Aorta (tissue), 5 donors: ENCODE measurements around the gene SAMD4A. TPM values are rescaled to one million over a fixed set of nuclear protein-coding genes. Genes with fewer than 3 reads are reported as not detected.

ENCODE experiments used
- ATAC-seq: fragments of 200-7000 bp; cut with Tn5 transposase; one replicate; pipeline ENCODE4 v1.9.1; 2022; ENCODE audit warnings: moderate library complexity; ENCODE audit not compliant: low FRiP score
- DNase-seq, 2 donors: peaks; one replicate each; pipeline ENCODE4 v3.0.0-alpha.2; 2020
- H3K27ac ChIP-seq, 2 donors: one replicate each; pipeline ENCODE4 v1.5.1; 2013; ENCODE audit warnings: low read length in 2 of 2, mild to moderate bottlenecking in 2 of 2, moderate library complexity in 2 of 2, control low read depth in 1 of 2, inconsistent platforms in 1 of 2, low read depth in 1 of 2
- H3K27me3 ChIP-seq, 2 donors: one replicate each; pipeline ENCODE4 v1.6.1; 2013; ENCODE audit warnings: control low read depth in 1 of 2, low read length in 1 of 2, mild to moderate bottlenecking in 1 of 2, moderate library complexity in 1 of 2; ENCODE audit not compliant: insufficient read depth in 2 of 2, control insufficient read depth in 1 of 2
- H3K36me3 ChIP-seq, 2 donors: one replicate each; pipeline ENCODE4 v1.6.1; 2013; ENCODE audit warnings: control low read depth in 1 of 2, low read length in 1 of 2, mild to moderate bottlenecking in 1 of 2; ENCODE audit not compliant: insufficient read depth in 2 of 2, control insufficient read depth in 1 of 2
- H3K4me1 ChIP-seq, 2 donors: one replicate each; pipeline ENCODE4 v1.6.1; 2013; ENCODE audit warnings: low read length in 2 of 2, control low read depth in 1 of 2, mild to moderate bottlenecking in 1 of 2, moderate library complexity in 1 of 2; ENCODE audit not compliant: insufficient read depth in 2 of 2, control insufficient read depth in 1 of 2
- H3K4me3 ChIP-seq, 2 donors: one replicate each; pipeline ENCODE4 v1.5.1; 2013; ENCODE audit warnings: low read length in 2 of 2, control low read depth in 1 of 2, mild to moderate bottlenecking in 1 of 2
- H3K9me3 ChIP-seq: one replicate; pipeline ENCODE4 v1.6.1; 2013; ENCODE audit warnings: mild to moderate bottlenecking, low read length; ENCODE audit not compliant: control insufficient read depth
- WGBS, 2 donors: extraction: QIAGEN DNeasy Blood & Tissue Kit; methylation state at CpG; one replicate each; pipeline ENCODE4 v1.1.7; 2013; 5-methylcytosine and 5-hydroxymethylcytosine counted together
- intact Hi-C, 2 donors: fragments of 100-400 bp; cut with DNase I; formaldehyde crosslinking; loops; one replicate each; pipeline versions ENCODE4 v1.14.2 to v1.15.0; 2022
- polyA plus RNA-seq, 2 donors: library from polyadenylated mRNA; stranded (reverse); fragments of 200-250 nt; gene quantifications; one replicate each; pipeline ENCODE4 v1.2.3, GENCODE V29; 2013
- total RNA-seq, 2 donors: library from RNA; stranded (reverse); fragmentation: NEBNext Ultra II Directional; extraction: Animal tissue kit (Norgen Biotek cat#: 25700); gene quantifications; one replicate each; pipeline ENCODE4 v1.2.1, GENCODE V29; 2021
- donor health status: healthy with polysubstance abuse.
- donor health status: Bipolar disorder and iron deficiency.
- donor health status: DM: no; HTN: no; CAD: no.
- donor health status: DM: no; HTN: no; CAD: no.
- donor health status: DM: yes; HTN: yes; CAD: no.

SAMD4A gene
- total and polyA plus RNA-seq, 4 donors = 18.8 to 386 (median 102) TPM

DNA sequence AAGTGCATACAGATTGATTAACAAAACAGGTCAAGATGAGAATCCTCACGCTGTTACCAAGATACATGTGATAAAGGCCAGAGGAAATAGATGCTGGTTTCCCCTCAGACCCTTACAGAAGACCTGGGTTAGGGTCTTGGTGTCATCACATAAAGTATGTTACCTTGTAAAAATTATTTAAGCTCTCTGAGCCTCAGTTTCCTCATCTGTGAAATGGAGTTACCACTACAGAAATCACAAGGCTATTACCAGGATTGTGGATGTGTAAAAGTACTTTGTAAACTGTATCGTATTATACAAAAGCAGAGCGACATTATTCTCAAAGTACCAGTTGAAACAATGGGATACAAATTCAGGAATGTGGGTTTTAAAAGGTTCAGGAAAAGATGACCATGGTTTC, 14.0 kb downstream of the SAMD4A start:
- no peaks in the 10 kb centered on the region for H3K9me3 ChIP-seq
- WGBS, 2 donors = 96 to 98% methylated on average over 3 of the region's 3 CpGs
- no peak overlapping the region for H3K4me3 ChIP-seq
- no peak for ATAC-seq
- H3K27me3 ChIP-seq = no peaks in the 10 kb centered on the region
- H3K27ac ChIP-seq = peak overlapping the region in 1 of 2 donors; percentile 18
- peaks cover 0 to 2% of the 10 kb centered on the region in 2 donors for H3K36me3 ChIP-seq
- H3K4me1 ChIP-seq = peaks cover 8 to 9% of the 10 kb centered on the region in 2 donors
- DNase-seq = no peak
- intact Hi-C loops = loop anchor here in 1 of 2 donors (5.0 kb wide), 1 partner anchor 41 kb away; no protein-coding TSS in a partner anchor

DNA sequence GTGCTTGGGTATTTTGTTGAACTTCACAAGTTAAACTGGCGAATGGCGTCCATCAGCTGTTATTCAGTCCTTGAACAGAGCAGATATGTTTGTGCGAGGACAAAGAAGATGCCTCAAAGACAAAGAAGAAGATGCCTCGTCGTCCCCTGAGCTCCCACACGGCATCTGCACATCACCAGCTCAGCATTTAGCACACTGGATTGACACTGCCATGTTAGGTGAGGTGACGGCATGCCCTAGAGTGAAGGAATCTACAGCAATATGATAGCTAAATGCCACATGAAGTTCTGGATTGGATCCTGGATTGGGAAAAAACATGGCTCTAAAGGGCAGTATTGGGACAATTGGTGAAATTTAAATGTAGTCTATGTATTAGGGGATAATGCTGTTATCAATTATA, 15.4 kb downstream of the SAMD4A start:
- Histone ChIP-seq H3K36me3 (peaks cover 0 to 2% of the 10 kb centered on the region in 2 donors), H3K27me3 (no peaks in the 10 kb centered on the region), H3K9me3 (no peaks in the 10 kb centered on the region), H3K4me3 (no peak overlapping the region), H3K27ac (no peak overlapping the region), H3K4me1 (peaks cover 5 to 8% of the 10 kb centered on the region in 2 donors)
- ATAC-seq (no peak), DNase-seq (no peak)
- 87 to 88% methylated on average over 7 of the region's 7 CpGs for WGBS, 2 donors
- intact Hi-C loops = loop anchor here in 1 of 2 donors (5.0 kb wide), 1 partner anchor 40 kb away; no protein-coding TSS in a partner anchor

DNA sequence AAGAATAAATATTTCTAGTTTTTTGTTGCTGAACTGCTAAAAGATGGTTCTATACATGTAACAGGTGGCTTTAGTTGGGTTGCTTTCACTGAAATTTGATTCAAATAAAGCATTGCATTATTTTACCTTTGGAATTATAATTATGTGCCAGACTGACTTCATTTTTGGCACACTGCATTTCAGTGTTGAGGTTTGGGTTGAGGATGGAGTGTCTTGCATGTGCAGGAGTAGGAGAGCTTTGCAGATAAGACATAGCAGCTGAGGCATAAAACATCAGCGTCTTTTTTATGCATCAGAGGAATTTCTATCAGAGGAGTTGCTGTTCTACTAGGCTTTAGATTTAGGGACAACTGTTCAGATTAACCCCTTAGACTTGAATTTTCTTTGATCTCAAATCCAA, 17.2 kb downstream of the SAMD4A start:
- H3K9me3 ChIP-seq = no peaks in the 10 kb centered on the region
- no peak for DNase-seq
- no peak overlapping the region for H3K4me3 ChIP-seq
- H3K27me3 ChIP-seq = no peaks in the 10 kb centered on the region
- ATAC-seq = no peak
- intact Hi-C loops = loop anchor here in 1 of 2 donors (5.0 kb wide), 1 partner anchor 38 kb away; no protein-coding TSS in a partner anchor
- H3K36me3 ChIP-seq = no peaks in the 10 kb centered on the region
- 22 to 24% methylated on average over 1 of the region's 1 CpG for WGBS, 2 donors
- H3K27ac ChIP-seq = no peak overlapping the region
- peaks cover 2 to 5% of the 10 kb centered on the region in 2 donors for H3K4me1 ChIP-seq

DNA sequence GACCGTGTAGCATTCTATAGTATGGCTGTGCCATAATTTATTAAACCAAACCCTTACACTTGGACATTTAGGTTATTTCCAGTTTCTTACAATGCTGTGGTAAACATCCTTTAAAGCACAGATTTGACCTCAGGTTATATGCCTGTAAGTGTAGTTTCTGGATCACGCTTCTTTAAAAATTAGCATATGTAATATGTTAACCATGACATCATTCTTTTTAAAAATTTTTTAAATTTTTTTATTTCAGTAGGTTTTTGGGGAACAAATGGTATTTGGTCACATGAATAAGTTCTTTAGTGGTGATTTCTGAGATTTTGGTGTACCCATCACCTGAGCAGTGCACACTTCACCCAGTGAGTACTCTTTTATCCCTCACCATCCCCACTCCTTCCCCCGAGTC, 18.3 kb downstream of the SAMD4A start:
- no peak for ATAC-seq
- DNase-seq = no peak
- H3K4me1 ChIP-seq = peaks cover 2 to 3% of the 10 kb centered on the region in 2 donors
- H3K9me3 ChIP-seq = no peaks in the 10 kb centered on the region
- H3K27ac ChIP-seq = no peak overlapping the region
- intact Hi-C loops = no loop called here
- WGBS, 2 donors = 92 to 97% methylated on average over 3 of the region's 3 CpGs
- H3K4me3 ChIP-seq = no peak overlapping the region
- no peaks in the 10 kb centered on the region for H3K27me3 ChIP-seq
- no peaks in the 10 kb centered on the region for H3K36me3 ChIP-seq

GRCh38 chr14:54589076-54589475, 22.1 kb downstream of the SAMD4A start:
- intact Hi-C loops = no loop called here
- Histone ChIP-seq H3K4me1 (peaks cover 0 to 13% of the 10 kb centered on the region in 2 donors), H3K27me3 (no peaks in the 10 kb centered on the region), H3K4me3 (no peak overlapping the region), H3K9me3 (no peaks in the 10 kb centered on the region), H3K36me3 (no peaks in the 10 kb centered on the region), H3K27ac (no peak overlapping the region)
- 67 to 70% methylated on average over 2 of the region's 2 CpGs for WGBS, 2 donors
- ATAC-seq (no peak), DNase-seq (no peak)

DNA sequence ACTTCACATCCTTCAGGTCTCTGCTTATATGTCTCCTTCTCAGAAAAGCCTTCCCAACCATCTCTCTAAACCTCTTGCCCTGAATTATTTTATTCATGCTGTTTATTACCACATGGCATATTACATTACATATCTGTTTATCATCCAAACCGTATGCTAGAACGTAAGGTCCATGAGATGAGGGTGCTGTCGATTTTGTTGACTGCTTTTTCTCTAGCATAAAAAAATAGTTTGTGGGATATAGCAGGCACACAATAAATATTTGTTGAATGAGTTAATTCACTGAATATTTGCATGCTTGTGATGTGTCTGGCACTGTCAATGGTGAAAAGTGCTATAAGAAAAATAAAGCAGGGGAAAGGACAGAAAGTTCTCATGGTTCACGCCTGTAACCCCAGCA, 22.9 kb downstream of the SAMD4A start:
- no peak overlapping the region for H3K4me3 ChIP-seq
- DNase-seq (no peak), ATAC-seq (no peak)
- no peaks in the 10 kb centered on the region for H3K27me3 ChIP-seq
- H3K4me1 ChIP-seq = peaks cover 0 to 16% of the 10 kb centered on the region in 2 donors
- 81 to 82% methylated on average over 4 of the region's 4 CpGs for WGBS, 2 donors
- intact Hi-C loops = no loop called here
- no peaks in the 10 kb centered on the region for H3K9me3 ChIP-seq
- no peak overlapping the region for H3K27ac ChIP-seq
- H3K36me3 ChIP-seq = no peaks in the 10 kb centered on the region

GRCh38 chr14:54590481-54590880, 23.6 kb downstream of the SAMD4A start:
- Histone ChIP-seq H3K27ac (peak overlapping the region in 1 of 2 donors; percentile 48), H3K4me3 (no peak overlapping the region), H3K9me3 (no peaks in the 10 kb centered on the region), H3K4me1 (peaks cover 0 to 17% of the 10 kb centered on the region in 2 donors), H3K27me3 (no peaks in the 10 kb centered on the region), H3K36me3 (no peaks in the 10 kb centered on the region)
- ATAC-seq (no peak), DNase-seq (no peak)
- intact Hi-C loops = no loop called here

DNA sequence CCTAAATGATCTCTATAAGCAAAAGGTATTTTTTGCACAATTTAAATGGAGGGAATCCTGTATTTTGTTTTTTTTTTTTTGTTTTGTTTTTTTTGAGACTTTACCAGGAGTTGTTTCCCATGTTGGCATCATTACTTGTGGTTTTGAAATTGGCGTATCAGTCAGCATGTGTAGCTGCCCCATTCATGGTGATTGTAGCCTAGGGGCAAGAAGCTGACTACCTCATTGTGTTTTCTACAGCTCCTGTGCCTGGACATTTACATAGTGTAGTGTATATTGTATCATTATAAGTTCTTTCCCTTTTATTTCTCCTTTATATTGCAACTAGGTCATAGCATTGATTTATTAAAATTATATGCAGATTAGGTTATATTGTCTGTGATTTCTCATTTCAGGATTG, 24.5 kb downstream of the SAMD4A start:
- DNase-seq (no peak), ATAC-seq (no peak)
- peaks cover 0 to 17% of the 10 kb centered on the region in 2 donors for H3K4me1 ChIP-seq

DNA sequence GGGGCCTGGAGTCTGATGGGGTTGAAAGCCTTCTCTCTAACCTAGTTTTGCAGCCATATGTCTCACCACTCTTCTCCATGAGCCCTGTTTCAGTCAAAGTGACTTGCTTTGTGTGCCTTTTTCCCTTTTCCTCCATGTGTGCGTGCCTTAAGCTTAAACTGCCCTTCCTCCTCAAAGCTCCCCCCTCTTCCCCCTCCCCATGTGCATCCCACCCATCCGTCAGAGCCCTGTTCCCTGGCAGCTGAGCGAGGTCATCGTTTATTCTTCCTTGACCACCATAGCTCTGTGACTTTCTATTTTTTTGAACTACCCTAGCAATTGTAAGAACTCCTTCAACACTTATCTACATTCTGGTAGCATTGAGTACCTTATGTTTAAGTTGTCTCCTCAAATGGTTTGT, 24.9 kb downstream of the SAMD4A start:
- intact Hi-C loops = no loop called here
- no peak for ATAC-seq
- no peak overlapping the region for H3K27ac ChIP-seq

More for the DNA sequence above, 24.5 kb downstream of the SAMD4A start:
- intact Hi-C loops = no loop called here
- Histone ChIP-seq H3K9me3 (no peaks in the 10 kb centered on the region), H3K36me3 (no peaks in the 10 kb centered on the region), H3K27me3 (no peaks in the 10 kb centered on the region), H3K4me3 (no peak overlapping the region), H3K27ac (no peak overlapping the region)
- WGBS, 2 donors = 29 to 44% methylated on average over 1 of the region's 1 CpG

More for the DNA sequence above, 24.9 kb downstream of the SAMD4A start:
- H3K9me3 ChIP-seq = no peaks in the 10 kb centered on the region
- H3K4me1 ChIP-seq = peaks cover 0 to 17% of the 10 kb centered on the region in 2 donors
- 59 to 60% methylated on average over 4 of the region's 4 CpGs for WGBS, 2 donors
- no peak for DNase-seq
- no peak overlapping the region for H3K4me3 ChIP-seq
- no peaks in the 10 kb centered on the region for H3K36me3 ChIP-seq
- H3K27me3 ChIP-seq = no peaks in the 10 kb centered on the region
